Measurements from ENCODE around the gene CRYZ. TPM values are rescaled to one million over a fixed set of nuclear protein-coding genes. Genes with fewer than 3 reads are reported as not detected.
A peak's percentile ranks its signal among the peaks of the same experiment; 100 is the strongest.
"Not testable (repeated sequence)": the region's sequence is repeated elsewhere in the genome, so short reads cannot be mapped to it uniquely, and the experiment has no call there.

Gene CRYZ
- polyA plus RNA-seq, 12 donors, result 27.6 to 43.0 (median 32.7) TPM; not detected in 1

DNA sequence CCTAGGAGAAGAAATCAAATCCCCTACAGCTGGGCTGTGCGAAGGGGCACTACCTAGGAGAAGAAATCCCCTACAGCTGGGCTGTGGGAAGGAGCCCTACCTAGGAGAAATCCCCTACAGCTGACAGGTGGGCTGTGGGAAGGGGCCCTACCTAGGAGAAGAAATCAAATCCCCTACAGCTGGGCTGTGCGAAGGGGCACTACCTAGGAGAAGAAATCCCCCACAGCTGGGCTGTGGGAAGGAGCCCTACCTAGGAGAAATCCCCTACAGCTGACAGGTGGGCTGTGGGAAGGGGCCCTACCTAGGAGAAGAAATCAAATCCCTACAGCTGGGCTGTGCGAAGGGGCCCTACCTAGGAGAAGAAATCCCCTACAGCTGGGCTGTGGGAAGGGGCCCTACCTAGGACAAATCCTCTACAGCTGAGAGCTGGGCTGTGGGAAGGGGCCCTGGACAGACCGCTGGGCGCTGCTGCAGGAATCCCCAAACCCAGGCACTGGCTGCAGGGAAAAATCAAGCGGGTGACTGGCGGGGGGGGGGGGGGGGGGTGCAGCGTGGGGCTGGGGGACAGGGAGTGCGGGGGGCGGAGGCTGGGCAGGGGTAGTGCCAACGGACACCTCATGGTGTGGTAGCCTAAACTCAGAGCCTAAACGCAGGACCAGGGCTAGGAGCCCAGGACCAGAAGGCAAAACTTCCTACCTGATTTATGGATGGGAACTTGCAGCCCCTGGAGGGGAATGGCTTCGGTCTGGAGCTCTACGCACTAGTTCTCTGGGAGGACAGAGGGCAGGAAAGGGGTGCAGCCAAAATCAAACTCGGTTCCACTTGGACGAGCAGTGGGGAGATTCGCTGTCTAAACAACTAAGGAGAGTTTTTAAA is 541 bp downstream of the CRYZ start:
- not testable (repeated sequence) for DNase-seq

GRCh38 chr1:74731399-74732052 is 1.3 kb downstream of the CRYZ start:
- no peak for DNase-seq

DNA sequence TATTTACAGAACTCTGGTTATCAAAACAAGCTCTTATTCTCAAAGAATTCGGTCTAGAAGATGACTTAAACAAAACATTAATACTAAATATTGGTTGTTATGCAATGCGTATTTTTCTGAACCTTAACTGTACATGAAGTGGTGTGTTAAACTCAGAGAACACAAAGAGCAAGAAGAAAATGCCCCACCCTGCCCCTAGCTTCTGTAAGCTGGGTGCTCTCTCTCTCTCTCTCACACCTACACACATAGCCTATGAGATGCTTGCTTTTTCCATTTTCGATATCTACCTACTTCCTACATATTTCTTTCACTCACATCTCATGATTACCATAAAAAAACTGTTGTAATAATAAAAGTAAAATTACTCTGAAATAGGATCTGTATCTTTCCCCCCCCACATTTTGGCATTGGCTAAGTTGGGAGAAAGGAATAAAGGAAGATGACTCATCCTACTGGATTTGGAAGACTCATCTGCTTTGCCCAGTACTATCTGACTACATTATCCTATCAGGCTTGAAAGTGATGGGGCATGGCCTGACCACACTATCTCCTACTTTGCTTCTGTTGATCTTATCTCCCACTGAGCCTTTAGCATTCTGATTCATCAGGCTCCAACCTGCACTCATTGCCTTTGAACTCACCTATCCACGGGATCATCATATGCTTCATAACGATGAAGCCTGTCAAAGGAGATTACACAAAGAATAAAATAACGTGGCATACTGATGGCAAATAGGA is 2.9 kb downstream of the CRYZ start:
- no peak for DNase-seq

DNA sequence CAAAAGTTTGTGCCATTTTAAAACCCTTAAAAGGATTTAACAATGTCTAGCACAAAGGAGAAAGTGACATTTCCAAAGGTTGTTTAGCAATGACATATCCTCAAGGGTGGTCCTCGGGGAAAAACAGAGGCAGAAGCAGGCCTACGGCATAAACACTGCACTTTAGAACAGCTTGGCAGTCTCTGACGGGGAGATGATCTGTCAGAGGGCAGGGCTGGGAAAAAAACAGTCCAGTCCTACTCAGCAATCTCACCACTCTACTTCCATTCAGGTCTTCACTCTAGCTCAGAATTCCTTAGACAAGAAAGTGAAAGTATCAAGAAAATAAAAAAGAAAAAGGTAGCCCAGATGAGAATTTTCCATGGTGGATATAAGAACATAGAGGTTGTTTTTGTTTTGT is 4.1 kb downstream of the CRYZ start:
- DNase-seq, result no peak

DNA sequence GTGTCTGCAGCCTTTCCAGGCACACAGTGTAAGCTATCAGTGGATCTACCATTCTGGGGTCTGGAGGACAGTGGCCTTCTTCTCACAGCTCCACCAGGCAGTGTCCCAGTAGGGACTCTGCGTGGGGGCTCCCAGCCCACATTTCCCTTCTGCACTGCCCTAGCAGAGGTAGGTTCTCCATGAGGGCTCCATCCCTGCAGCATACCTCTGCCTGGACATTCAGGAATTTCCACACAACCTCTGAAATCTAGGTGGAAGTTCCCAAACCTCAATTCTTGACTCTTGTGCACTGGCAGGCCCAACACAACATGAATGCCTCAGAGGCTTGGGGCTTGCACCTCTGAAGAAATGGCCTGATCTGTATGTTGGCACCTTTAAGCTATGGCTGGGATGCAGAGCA is 6.8 kb downstream of the CRYZ start:
- no peak for DNase-seq

DNA sequence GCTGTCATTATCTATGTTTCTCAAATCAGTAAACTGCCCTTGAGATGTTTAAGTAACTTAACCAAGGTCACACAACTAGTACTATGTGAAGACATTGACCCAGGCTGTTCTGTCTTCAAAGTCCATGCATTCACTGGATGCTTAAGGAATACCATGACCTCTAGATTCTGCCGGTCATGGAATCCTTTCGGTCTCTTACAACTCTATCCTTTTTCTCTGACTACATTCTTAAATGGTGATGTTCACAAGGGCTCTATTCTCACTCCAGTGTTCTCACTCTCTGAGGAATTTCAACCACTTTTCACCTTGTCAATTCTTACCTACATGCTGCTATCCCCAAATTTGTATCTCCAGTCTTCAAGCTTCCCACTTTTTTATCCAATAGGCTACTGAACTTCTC is 15.2 kb downstream of the CRYZ start:
- no peak for DNase-seq

- DNase-seq, result no peak
These were observed 16.0 kb downstream of the CRYZ start for GRCh38 chr1:74716822-74717221.

DNA sequence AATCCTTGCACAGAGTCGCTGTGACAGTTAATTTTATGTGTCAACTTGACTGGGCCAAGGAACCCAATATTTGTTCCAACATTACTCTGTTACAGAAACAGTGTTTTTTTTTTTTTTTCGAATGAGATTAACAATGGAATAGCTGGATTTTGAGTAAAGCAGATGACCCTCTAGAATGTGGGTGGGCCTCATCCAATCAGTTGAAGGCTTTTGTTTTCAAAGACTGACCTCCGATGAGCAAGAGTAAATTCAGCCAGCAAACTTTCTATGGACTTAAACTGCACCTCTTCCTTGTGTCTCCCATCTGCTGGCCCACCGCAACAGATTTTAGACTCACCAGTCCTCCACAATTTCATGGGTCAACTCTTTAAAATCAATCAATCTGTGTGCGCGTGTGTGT is 17.0 kb downstream of the CRYZ start:
- DNase-seq, result no peak

GRCh38 chr1:74715236-74715502 is 17.7 kb downstream of the CRYZ start:
- DNase-seq, result no peak

DNA sequence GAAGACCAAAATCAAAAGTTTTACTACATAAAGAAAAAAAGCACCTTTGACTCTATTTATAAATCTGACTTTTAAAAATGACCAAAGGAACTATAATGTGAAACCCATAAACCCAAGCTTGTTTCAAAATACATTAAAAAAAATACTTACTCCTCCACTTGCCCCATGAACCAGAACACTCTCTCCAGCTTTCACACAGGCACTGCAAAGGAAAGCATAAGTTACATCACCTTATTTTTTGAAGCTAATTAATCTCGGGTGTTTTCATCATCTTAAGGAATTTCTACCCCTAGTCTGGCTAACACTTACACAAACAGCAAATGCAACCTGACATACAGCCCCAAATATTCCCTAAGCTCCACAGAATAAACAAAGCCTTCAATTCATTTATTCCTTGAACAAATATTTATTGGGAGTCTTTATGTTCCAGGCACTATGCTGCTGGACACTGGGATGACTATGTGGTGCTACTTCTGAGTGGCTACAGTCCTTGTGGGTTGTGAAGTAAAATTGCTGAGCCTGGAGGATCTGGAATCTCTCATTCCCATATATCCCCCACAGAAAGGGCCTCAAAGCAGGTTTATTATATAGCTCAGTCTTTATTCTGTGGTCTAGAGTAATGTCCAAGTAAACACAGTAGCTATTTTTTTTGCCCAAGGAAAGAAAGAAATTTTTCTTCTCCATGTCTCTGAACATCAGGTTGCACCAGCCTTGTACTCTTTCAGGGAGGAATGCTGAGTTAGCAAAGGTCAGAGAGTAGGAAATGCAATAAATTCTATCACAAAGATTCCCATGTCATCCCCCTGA is 18.2 kb downstream of the CRYZ start:
- DNase-seq, result no peak

- no peak for DNase-seq
These were observed 19.0 kb downstream of the CRYZ start for GRCh38 chr1:74713849-74714248.

GRCh38 chr1:74712881-74713280 is 20.0 kb downstream of the CRYZ start:
- DNase-seq, result no peak

GRCh38 chr1:74703386-74704182 is 29.3 kb downstream of the CRYZ start:
- no peak for DNase-seq

- no peak for DNase-seq
These were observed 33.5 kb downstream of the CRYZ start for GRCh38 chr1:74699331-74699730.

- no peak for DNase-seq
These were observed 35.0 kb downstream of the CRYZ start for GRCh38 chr1:74697832-74698231.

DNA sequence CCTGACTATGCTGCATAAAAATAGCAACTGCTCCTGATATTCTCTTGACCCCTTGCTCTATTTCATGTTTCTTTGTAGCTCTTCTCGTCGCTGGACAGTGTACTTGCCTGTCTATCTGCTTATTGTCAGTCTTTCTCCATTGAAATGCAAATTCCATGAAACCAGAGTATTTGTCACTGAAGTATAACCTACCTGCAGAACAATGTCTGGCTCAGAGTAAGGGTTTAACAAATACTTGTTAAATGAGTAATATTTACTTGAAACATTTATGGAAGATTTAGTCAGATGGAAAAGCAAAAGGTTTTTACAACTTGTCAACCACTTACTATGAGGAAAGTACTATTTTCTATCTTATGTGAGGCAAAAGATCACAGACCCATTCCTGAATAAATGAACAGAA is 39.4 kb downstream of the CRYZ start:
- no peak for DNase-seq

- no peak for DNase-seq
These were observed 41.9 kb downstream of the CRYZ start for GRCh38 chr1:74690909-74691308.

- no peak for DNase-seq
These were observed 42.5 kb downstream of the CRYZ start for GRCh38 chr1:74690364-74690696.

GRCh38 chr1:74689621-74690363 is 43.1 kb downstream of the CRYZ start:
- DNase-seq, result peak; percentile 70

GRCh38 chr1:74686928-74687327 is 45.9 kb downstream of the CRYZ start:
- DNase-seq, result no peak

- DNase-seq, result no peak
These were observed 48.5 kb downstream of the CRYZ start for GRCh38 chr1:74684301-74684700.

Measured in muscle of arm (tissue), 12 donors.